Body of pancreas (tissue), 4 donors: ENCODE results near the gene SCCPDH. TPM values are rescaled to one million over a fixed set of nuclear protein-coding genes. Genes with fewer than 3 reads are reported as not detected.
"Not testable (repeated sequence)": the region's sequence is repeated elsewhere in the genome, so short reads cannot be mapped to it uniquely, and the experiment has no call there.

Experiments
- ATAC-seq: fragments of 150-250 bp; one replicate; pipeline ENCODE4 v1.9.1; 2016
- DNase-seq, 4 donors: peaks; one replicate each; pipeline ENCODE4 v3.0.0-alpha.2; 2019
- H3K27ac ChIP-seq, 4 donors: fragments of 200-600 bp; sonication (generic); 1 replicate in 3 of 4; 2 replicates in 1 of 4; pipeline versions ENCODE4 v1.5.1 to v1.6.1; 2016 to 2019; ENCODE audit warnings: mild to moderate bottlenecking in 1 of 4, mixed read lengths in 1 of 4, moderate library complexity in 1 of 4
- H3K27me3 ChIP-seq, 2 donors: fragments of 200-600 bp; sonication (generic); one replicate each; pipeline ENCODE4 v1.6.0; 2016; ENCODE audit warnings: mild to moderate bottlenecking in 1 of 2
- H3K36me3 ChIP-seq, 2 donors: fragments of 200-600 bp; sonication (generic); replicated peaks in 1 of 2; 2 replicates each; pipeline ENCODE4 v1.5.1; 2016; ENCODE audit warnings: low read depth in 2 of 2; ENCODE audit not compliant: insufficient read depth in 1 of 2
- H3K4me1 ChIP-seq: fragments of 200-600 bp; sonication (generic); one replicate; pipeline ENCODE4 v1.6.0; 2016
- H3K4me3 ChIP-seq, 2 donors: fragments of 200-600 bp; sonication (generic); 1 replicate in 1 of 2; 2 replicates in 1 of 2; pipeline ENCODE4 v1.5.1; 2016 to 2019
- H3K9me3 ChIP-seq, 3 donors: fragments of 200-600 bp; sonication (generic); 1 replicate in 2 of 3; 2 replicates in 1 of 3; pipeline ENCODE4 v1.5.1; 2016
- POLR2A ChIP-seq, 3 donors: fragments of 450-650 bp; IDR thresholded peaks; one replicate each; pipeline ENCODE4 v1.6.1; 2016; ENCODE audit warnings: antibody characterized with exemption in 3 of 3, mild to moderate bottlenecking in 2 of 3
- WGBS, 2 donors: methylation state at CpG; one replicate each; pipeline ENCODE4 v1.1.5; 2017; 5-methylcytosine and 5-hydroxymethylcytosine counted together
- intact Hi-C: fragments of 100-400 bp; cut with DNase I; formaldehyde crosslinking; loops from one replicate; pipeline ENCODE4 v1.15.1; 2023
- total RNA-seq, 2 donors: library from RNA; depleted of rRNA; stranded (reverse); fragments of >200 nt; gene quantifications; one replicate each; pipeline ENCODE4 v1.1.0, GENCODE V29; 2016
- TF ChIP-seq, protein P1 (sequence below), 7 experiments: fragments of 450-650 bp in 4 of 7; fragments of 200-600 bp in 3 of 7; sonication (generic) in 3 of 7; IDR thresholded peaks; one replicate each; pipeline ENCODE4 v1.5.1; 2016 to 2019; ENCODE audit warnings: antibody characterized with exemption in 7 of 7

SCCPDH gene
- total RNA-seq, 2 donors from 2014 or later, result 9.9 to 15.0 TPM

DNA sequence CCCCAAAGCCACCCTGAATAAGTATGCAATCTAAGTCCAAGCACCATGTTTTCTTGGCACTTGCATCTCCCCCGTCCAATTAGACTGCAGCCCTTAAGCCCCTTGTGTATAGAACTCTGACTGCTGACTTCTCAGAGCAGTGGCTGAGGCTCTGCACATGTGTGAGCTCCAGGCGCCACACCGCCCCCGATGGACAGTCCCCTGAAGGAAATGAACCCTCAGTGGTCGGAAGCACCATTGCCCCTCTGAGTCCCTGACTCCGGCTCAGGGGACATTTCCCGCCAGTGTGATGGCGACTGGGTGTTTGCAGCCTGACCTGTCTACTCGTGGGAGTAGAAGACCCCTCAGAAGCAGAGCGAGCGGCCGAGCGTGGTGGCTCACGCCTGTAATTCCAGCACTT, 37.2 kb upstream of the SCCPDH start:
- H3K36me3 ChIP-seq, result no peaks in the 10 kb centered on the region
- intact Hi-C loops, result no loop called here
- H3K4me3 ChIP-seq, result no peak overlapping the region
- H3K9me3 ChIP-seq, result no peaks in the 10 kb centered on the region
- H3K27me3 ChIP-seq, result no peaks in the 10 kb centered on the region
- TF ChIP-seq, protein P1, sequence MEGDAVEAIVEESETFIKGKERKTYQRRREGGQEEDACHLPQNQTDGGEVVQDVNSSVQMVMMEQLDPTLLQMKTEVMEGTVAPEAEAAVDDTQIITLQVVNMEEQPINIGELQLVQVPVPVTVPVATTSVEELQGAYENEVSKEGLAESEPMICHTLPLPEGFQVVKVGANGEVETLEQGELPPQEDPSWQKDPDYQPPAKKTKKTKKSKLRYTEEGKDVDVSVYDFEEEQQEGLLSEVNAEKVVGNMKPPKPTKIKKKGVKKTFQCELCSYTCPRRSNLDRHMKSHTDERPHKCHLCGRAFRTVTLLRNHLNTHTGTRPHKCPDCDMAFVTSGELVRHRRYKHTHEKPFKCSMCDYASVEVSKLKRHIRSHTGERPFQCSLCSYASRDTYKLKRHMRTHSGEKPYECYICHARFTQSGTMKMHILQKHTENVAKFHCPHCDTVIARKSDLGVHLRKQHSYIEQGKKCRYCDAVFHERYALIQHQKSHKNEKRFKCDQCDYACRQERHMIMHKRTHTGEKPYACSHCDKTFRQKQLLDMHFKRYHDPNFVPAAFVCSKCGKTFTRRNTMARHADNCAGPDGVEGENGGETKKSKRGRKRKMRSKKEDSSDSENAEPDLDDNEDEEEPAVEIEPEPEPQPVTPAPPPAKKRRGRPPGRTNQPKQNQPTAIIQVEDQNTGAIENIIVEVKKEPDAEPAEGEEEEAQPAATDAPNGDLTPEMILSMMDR (IDR thresholded peaks at IDR 0.05), result no peak
- TF ChIP-seq POLR2A (IDR thresholded peaks at IDR 0.05), result no peak
- DNase-seq (no peak), ATAC-seq (no peak)
- WGBS, 2 donors, result 66 to 67% methylated on average over 14 of the region's 14 CpGs
- peaks cover 13% of the 10 kb centered on the region for H3K4me1 ChIP-seq
- no peak overlapping the region for H3K27ac ChIP-seq

DNA sequence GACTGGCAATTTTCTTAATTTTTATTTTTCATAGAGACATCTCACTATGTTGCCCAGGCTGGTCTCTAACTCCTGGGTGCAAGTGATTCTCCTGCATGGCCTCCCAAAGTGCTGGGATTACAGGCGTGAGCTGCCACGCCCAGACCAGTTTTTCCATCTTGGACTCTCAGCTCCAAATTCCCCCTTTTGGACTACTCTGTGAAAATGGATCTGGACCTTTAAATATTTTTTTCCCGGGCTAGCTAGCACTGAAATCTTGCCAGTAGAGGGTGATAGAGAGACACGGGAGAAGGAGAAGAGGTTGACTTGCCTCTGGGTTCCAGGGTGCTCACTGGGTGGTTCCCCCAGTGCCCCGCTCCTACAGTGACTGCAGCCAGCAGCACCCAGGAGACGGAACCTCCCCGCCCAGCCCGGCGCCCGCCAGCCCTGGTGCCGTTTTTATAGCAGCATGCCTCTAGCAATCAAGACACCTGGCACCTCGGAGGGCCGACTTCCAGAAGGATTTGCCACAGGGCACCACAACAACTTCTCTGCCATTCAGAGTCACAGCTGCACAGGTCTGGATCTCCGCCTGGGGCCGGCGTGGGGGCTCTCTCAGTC, 34.7 kb upstream of the SCCPDH start:
- intact Hi-C loops, result no loop called here
- DNase-seq, result peak; percentile 60 to 83 (median 76)
- peaks cover 13% of the 10 kb centered on the region for H3K4me1 ChIP-seq
- TF ChIP-seq, protein P1 (IDR thresholded peaks at IDR 0.05), result peak; percentile 63 to 94 (median 91)
- peak in 2 of 3 donors; percentile 8 to 19 for TF ChIP-seq POLR2A (IDR thresholded peaks at IDR 0.05)
- peak; percentile 96 for ATAC-seq
- peak overlapping the region in 1 of 2 donors; percentile 14 for H3K4me3 ChIP-seq
- peak overlapping the region in 1 of 4 donors; percentile 15 for H3K27ac ChIP-seq
- 0 to 9% methylated on average over 16 of the region's 16 CpGs for WGBS, 2 donors
- H3K27me3 ChIP-seq, result no peaks in the 10 kb centered on the region
- no peaks in the 10 kb centered on the region for H3K36me3 ChIP-seq
- no peaks in the 10 kb centered on the region for H3K9me3 ChIP-seq

DNA sequence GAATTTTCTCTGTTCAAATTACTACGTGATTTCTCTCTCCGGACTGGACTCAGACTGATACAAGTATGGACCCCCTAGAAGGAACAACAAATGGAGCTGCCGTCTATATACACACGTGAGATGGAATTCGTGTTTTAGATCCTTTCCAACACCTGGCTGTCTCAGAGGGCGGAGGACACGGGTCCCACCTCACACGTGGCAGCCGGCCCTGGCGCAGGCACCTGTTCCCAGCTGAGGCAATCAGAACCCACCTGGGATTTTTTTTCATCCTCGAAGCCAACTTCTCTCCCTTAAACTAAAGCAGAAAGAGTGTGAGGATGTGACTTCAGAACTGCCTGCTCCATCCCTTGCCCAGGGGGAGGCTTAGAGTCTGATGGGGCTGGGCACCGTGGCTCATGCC, 34.1 kb upstream of the SCCPDH start:
- 33 to 34% methylated on average over 12 of the region's 12 CpGs for WGBS, 2 donors
- no peaks in the 10 kb centered on the region for H3K9me3 ChIP-seq
- ATAC-seq, result peak; percentile 22
- peak in 1 of 4 donors; percentile 33 for DNase-seq
- intact Hi-C loops, result no loop called here
- peaks cover 13% of the 10 kb centered on the region for H3K4me1 ChIP-seq
- peak overlapping the region in 1 of 4 donors; percentile 15 for H3K27ac ChIP-seq
- no peaks in the 10 kb centered on the region for H3K27me3 ChIP-seq
- peak overlapping the region in 1 of 2 donors; percentile 14 for H3K4me3 ChIP-seq
- TF ChIP-seq, protein P1 (IDR thresholded peaks at IDR 0.05), result no peak
- TF ChIP-seq POLR2A (IDR thresholded peaks at IDR 0.05), result no peak
- H3K36me3 ChIP-seq, result no peaks in the 10 kb centered on the region

DNA sequence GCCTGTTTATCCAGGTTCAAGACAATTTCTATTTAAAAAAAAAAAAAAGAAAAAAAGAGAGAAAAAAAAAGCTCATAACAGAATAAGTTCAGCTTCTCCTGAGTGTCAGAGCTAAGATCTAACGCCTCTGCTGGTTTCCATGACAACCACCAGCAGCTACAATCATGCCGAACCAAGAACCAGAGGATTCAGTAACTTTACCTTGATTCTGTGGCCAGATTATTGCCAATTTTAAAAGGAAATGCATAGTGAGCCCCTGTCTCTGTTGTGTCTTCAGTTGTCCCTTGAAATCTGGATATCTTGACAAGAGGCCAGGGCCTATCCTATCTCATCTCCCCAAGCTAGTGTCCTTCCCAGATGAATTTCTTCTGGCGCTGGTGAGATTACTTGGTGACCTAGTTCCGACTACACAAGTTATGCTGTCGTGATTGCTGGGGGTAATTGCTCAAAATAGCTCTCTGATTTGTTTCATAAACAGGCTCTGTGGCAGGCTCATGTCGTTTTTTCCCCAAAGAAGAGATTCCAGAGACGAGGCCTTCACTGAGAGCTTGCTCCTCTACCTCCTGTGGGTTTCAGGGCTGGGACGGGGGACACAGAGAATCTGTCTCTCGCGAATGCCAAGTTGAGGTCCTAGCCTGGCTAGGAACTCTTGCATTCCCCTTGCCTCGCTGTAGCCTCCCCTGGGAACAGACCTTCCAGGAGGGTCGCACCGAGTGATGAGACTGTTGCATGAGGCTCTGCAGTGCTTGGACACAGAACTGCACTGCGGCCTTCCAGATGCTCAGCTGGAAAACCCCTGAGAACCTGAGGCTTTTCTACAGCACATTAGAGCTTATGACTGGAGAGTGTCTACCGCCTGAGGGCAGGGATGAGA, 32.4 kb upstream of the SCCPDH start:
- no peak overlapping the region for H3K27ac ChIP-seq
- no peak overlapping the region for H3K4me3 ChIP-seq
- no peaks in the 10 kb centered on the region for H3K27me3 ChIP-seq
- no peaks in the 10 kb centered on the region for H3K36me3 ChIP-seq
- H3K9me3 ChIP-seq, result no peaks in the 10 kb centered on the region
- TF ChIP-seq, protein P1 (IDR thresholded peaks at IDR 0.05), result no peak
- TF ChIP-seq POLR2A (IDR thresholded peaks at IDR 0.05), result no peak
- intact Hi-C loops, result no loop called here
- ATAC-seq (no peak), DNase-seq (no peak)
- peaks cover 22% of the 10 kb centered on the region for H3K4me1 ChIP-seq
- 71 to 75% methylated on average over 12 to 15 of the region's 15 CpGs for WGBS, 2 donors

DNA sequence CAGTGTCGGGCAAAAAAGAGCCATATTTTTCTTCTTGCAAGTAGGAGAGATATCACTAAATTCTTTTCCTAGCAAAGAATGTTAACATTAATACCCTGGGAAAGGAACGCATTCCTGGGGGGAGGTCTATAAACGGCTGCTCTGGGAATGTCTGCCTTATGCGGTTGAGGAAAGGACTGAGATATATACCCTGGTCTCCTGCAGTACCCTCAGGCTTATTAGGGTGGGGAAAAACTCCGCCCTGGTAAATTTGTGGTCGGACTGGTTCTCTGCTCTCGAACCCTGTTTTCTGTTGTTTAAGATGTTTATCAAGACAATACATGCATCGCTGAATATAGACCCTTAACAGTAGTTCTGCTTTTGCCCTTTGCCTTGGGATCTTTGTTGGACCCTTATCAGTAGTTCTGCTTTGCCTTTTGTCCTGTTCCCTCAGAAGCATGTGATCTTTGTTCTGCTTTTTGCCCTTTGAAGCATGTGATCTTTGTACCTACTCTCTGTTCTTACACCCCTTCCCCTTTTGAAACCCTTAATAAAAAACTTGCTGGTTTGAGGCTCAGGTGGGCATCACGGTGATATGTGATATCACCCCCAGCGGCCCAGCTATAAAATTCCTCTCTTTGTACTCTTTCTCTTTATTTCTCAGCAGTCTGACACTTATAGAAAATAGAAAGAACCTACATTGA, 29.9 kb upstream of the SCCPDH start:
- 86 to 91% methylated on average over 10 of the region's 10 CpGs for WGBS, 2 donors
- ATAC-seq, intact Hi-C loops, DNase-seq, H3K9me3 ChIP-seq, H3K36me3 ChIP-seq, H3K4me3 ChIP-seq, H3K27me3 ChIP-seq, H3K27ac ChIP-seq: not testable (repeated sequence)
- peaks cover 29% of the 10 kb centered on the region for H3K4me1 ChIP-seq
